Measurements from ENCODE around the gene WHRN.

DNA sequence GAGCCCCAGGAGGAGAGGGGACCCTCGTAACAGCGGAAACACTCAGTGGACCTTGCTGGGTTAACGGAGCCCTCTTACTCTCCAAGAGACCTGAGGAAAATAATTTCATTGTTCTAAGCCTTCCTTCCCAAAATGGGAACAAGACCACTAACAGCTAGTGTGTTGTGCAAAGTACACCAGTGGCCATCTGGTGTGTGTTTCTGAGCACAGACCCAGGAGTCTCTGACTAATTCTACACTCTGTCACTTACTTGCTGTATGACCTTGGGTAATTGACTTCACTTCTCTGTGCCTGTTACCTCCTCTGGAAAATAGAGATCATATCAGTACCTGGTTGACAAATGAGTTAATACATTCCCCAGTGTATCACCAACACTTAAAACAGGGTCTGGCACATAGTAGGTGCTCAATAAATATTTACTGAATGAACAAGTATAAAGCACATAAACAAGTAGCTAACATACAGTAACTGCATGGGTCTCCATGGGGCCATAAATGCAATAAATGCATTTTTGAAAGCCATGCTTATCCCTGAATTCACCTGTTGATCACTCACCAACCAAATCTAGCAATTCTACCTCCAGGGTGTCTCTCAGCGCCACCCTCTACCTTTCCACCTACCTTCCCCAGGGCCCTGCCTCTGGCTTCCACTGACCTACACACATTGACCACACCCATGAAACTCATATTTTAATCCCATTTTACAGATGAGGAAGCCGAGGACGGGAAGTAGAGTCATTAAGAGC is 72.8 kb downstream of the WHRN start:
- no peak for TF ChIP-seq CTCF (IDR thresholded peaks at IDR 0.05; ENCODE audit: insufficient read depth, low read length, poor library complexity, severe bottlenecking)
- TF ChIP-seq EZH2phosphoT487 (conservative IDR thresholded peaks at IDR 0.05; ENCODE audit: low read length), result no peak
